ENCODE data around the gene ABCA8.
A peak's percentile ranks its signal among the peaks of the same experiment; 100 is the strongest.

The ABCA8 gene

GRCh38 chr17:68821860-68822696, 133.1 kb downstream of the ABCA8 start:
- H3K4me3 ChIP-seq (replicated peaks; ENCODE audit: low read depth, low read length), result no peak overlapping the region
- TF ChIP-seq CTCF (IDR thresholded peaks at IDR 0.05; ENCODE audit: low read depth, low read length, missing control alignments), result no peak
- DNase-seq (ENCODE audit: extremely low read depth, low read depth), result peak; percentile 92

- no peak for TF ChIP-seq CTCF (IDR thresholded peaks at IDR 0.05; ENCODE audit: low read depth, low read length, missing control alignments)
- no peak for DNase-seq (ENCODE audit: extremely low read depth, low read depth)
- no peak overlapping the region for H3K4me3 ChIP-seq (replicated peaks; ENCODE audit: low read depth, low read length)
Measured at GRCh38 chr17:68820825-68821481, 134.2 kb downstream of the ABCA8 start.

GRCh38 chr17:68820476-68820824, 134.7 kb downstream of the ABCA8 start:
- no peak for DNase-seq (ENCODE audit: extremely low read depth, low read depth)
- TF ChIP-seq CTCF (IDR thresholded peaks at IDR 0.05; ENCODE audit: low read depth, low read length, missing control alignments), result no peak
- H3K4me3 ChIP-seq (replicated peaks; ENCODE audit: low read depth, low read length), result no peak overlapping the region

- no peak for TF ChIP-seq CTCF (IDR thresholded peaks at IDR 0.05; ENCODE audit: low read depth, low read length, missing control alignments)
- no peak overlapping the region for H3K4me3 ChIP-seq (replicated peaks; ENCODE audit: low read depth, low read length)
- no peak for DNase-seq (ENCODE audit: extremely low read depth, low read depth)
Measured at GRCh38 chr17:68819465-68819864, 135.7 kb downstream of the ABCA8 start.
